Stimulated activated CD8-positive, alpha-beta memory T cell treated with anti-CD3 and anti-CD28 coated beads, Interleukin-4, amount 100 ng/mL, for 48 hours (primary cell): ENCODE measurements around the gene PEX5L.

Experiments
- DNase-seq: peaks from one replicate; pipeline ENCODE4 v3.0.0-alpha.2; 2020

The PEX5L gene

GRCh38 chr3:179955286-179955685 is 81.5 kb downstream of the PEX5L start:
- no peak for DNase-seq

DNA sequence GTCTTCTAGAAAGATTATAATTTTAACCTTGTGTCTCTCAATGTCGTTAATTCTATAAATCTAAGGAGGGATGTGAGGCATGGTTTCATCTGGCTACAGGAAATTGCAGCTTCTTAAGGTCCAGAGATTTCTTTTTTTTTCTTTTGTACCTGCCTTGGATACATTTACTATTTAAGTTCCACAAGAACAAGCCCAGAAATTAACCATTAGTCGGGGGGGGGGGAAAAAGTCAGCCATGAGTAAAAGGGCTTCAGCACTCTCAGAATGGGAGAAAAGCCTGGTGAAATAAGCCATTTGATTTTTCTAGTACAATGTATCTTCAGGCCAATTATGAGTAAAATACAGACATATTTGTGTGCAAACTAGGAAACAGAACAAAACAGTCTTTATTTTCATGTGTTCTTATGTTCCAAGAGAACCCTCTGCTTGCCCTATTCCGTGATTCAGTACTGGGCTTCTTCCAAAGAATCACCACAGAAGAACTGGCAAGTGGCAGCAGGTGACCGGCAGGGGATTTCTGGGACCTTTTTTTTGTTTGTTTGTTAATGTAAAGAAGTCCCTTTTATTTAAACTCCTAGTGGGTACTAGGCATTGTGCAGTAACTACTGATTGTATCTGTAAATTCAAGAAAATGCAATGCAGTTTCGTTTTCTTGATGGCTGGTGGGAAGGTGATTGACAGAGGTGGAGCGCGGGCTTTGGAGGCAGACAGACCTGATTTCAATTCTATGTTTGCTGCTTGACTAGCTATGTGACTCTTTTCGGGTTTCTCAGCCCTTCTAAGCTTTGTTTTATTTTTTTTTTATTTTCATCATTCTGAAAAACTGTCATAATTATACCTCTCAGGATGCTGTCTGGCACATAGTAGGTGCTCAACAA is 82.5 kb downstream of the PEX5L start:
- no peak for DNase-seq

DNA sequence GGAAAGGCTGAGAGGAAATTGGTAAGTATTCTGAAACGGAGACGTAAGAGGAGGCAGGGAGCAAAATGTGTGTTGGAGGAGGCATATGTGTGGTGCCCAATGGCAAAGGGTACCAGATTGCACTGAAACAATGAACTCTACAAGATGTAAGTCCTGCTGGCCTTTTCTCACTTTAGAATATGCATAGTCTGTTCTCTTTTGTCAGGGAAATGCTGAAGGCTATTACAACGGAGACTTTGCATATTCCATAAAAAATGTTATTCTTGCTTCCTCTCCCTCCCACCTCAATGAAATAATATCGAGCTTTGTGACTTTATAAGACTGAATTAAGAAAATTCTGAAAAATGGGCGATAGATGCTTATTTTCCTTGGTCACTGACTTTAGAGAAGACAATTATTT is 85.9 kb downstream of the PEX5L start:
- no peak for DNase-seq

DNA sequence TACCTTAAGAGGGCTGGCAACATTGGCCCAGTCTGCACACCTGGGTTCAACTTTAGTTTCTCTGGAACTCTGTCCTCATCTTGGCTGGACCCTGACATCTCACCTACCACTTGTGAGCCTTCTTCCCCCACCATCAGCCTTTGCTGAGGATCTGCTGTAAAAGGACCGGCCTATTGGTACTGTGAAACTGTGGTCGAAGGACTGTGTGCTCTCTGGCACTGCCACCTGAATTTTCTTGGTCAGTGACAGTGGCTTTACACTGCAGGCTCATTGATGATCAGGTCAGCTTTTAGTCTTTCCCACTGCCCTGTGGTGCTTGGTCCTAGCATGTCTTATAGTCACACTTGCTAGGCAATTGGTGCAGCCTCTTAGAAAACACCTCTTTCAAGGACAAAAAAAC is 86.9 kb downstream of the PEX5L start:
- DNase-seq = no peak

- no peak for DNase-seq
Measured at GRCh38 chr3:179949412-179949811, 87.3 kb downstream of the PEX5L start.

- no peak for DNase-seq
Measured at GRCh38 chr3:179948740-179949139, 88.0 kb downstream of the PEX5L start.

DNA sequence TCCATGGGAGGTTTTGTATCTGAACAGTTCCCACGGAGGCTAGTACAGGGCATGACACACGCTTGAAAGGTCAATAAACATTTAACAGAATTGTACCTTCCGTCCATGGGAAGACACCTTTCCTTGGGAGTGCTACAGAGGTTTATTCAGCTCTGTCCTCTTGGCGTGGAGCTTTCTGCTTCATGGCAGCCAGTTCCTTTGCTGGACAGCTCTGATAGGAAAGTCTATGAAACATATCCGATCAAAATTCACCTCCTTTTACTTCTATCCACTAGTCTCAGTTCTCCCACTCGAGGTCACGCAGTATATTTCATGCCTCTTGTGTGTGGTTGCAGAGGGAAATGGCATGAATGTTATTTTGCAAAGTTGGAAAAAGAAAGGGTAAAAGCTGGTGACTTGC is 91.2 kb downstream of the PEX5L start:
- no peak for DNase-seq

DNA sequence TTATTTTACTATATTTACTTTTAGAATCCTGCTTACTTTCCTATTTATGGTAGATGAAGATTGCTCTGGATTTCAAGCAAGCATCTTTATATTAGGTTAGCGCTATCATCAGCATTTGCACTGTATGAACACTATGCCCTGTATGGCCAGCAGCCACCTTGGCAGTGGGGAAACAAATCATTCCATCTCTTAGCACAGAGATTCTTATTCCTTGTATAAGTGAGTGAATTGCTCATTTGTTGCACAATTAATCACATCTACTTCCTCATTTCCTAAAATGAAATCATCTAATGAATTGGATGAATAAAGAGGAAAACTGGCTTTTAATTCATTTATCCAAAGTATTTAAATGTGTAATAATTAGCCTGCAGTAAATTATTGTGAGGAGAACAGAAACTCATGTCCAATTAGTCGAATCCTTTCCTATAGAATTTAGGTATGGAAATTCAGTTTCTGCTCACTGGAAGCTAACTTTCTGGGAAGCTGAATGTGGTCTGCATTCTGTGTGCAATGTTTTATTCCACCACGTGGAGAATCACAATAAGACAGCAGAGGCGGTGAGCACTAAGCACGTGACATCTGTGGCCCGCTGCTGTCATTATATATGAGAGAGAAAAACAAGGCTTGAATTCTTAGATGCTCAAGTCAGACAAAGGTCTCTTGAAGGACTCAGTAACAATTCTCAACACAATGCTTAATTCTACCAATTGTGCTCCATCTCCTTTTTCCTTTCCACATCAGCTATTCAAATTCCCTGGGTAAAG is 93.4 kb downstream of the PEX5L start:
- no peak for DNase-seq

GRCh38 chr3:179942553-179943075 is 94.1 kb downstream of the PEX5L start:
- DNase-seq = no peak

GRCh38 chr3:179935710-179936109 is 101.0 kb downstream of the PEX5L start:
- DNase-seq = no peak

GRCh38 chr3:179933914-179934313 is 102.8 kb downstream of the PEX5L start:
- no peak for DNase-seq

DNA sequence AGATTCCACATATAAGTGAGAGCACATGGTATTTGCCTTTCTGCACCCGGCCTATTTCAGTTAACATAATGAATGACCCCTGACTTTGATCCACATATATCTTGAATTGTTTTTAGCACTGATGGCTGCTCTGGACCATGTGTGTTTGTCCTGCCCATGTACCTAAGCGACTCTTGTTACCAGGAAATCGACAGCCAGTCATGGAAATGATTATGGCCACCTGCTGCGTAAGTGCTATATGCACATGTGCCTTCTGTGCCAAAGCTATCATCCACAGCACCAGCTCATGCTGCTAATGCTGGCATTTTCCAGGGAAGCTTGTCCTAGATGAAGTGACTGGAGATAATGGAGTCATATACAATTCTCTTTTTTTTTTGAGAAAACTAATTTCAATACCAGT is 103.7 kb downstream of the PEX5L start:
- DNase-seq = no peak

- no peak for DNase-seq
Measured at GRCh38 chr3:179932674-179933073, 104.1 kb downstream of the PEX5L start.

DNA sequence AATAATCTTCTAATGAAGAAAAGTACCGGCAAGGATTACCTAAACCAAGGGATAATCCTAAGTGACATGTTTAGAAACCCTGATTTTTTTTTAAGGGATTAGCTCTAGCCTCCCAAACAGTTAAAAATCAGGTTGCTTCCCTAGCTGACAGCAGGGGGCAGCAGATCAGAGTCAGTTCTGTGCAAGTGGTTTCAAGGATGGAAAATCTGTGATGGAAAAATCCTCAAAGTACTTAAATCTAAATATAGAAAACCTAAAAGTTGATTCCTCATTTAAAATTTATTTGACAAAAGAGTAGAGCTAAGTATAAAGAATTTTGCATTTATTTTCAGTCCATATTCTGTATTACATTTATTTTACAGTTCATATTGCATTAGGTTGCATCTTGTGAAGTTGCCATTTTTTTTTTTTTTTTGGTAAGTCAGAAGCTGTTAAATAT is 107.6 kb downstream of the PEX5L start:
- DNase-seq = peak; percentile 61

- no peak for DNase-seq
Measured at GRCh38 chr3:179927191-179927590, 109.5 kb downstream of the PEX5L start.

DNA sequence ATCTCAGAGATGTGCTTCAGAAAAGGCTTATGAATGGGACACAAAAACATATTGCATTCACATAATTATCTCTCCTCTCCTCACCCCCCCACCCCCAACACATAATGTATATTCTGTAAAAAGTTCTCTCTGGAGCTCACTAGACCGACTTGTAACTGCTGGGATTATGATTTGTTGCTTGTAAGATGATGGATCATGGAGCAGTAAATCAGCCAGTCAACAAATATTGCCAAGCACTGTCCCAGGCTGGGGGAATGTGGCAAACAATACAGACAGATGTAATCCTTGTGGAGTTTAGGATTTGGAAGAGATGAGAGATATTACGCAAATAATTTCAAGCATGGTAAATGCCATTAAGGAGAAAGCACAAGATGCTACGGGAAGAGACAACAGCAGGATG is 114.8 kb downstream of the PEX5L start:
- no peak for DNase-seq

DNA sequence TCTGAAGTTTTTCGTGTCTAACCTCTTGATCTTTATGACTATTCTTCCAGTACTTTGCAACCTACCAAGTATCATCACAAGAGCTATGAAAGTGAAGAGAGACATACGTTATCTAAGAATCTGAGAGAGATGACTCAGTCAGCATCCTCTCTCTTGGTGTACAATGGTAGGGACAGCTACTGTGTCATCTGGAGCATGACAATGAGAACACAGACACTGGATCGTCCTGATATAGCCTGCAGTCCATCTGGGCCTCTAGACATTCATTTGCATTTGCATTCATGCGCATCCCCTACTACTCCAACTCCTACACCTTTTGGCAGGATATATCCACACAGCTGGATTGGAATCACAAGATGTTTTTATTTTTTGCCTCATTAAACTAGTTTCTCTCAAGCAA is 115.2 kb downstream of the PEX5L start:
- no peak for DNase-seq

DNA sequence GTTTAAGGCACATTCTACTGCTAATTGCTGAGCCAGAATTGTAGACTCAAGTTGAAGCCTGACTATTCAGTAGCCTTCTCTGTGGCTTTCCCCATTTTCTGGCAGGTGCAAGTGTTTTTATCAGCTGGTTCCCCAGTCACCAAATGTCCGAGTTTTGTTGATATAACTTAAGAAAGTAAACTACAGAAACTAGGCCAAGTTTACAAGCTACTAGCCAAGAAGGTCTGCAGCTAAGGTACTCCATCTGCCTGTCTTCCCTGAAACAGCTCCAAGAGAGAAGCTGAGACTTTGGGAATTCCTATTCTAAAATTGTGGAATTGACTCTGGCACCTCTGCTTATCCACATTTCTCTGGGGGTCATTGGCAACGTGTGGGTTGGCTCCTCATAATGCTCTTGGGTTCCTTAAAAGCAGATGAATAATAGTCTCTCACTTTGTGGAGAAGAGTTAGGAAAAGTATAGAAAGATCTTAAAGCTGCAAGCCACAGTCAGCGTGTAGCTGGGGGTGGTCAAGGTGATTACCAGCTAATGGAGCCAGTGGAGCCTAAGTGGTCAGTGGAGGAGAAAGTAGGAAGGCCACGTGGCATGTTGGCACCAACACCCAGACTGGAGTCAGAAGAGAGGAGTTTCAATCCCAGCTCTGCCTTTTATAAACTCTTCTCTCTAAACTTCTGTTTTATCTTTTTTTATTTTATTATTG is 128.8 kb downstream of the PEX5L start:
- no peak for DNase-seq

GRCh38 chr3:179902061-179902460 is 134.7 kb downstream of the PEX5L start:
- no peak for DNase-seq

DNA sequence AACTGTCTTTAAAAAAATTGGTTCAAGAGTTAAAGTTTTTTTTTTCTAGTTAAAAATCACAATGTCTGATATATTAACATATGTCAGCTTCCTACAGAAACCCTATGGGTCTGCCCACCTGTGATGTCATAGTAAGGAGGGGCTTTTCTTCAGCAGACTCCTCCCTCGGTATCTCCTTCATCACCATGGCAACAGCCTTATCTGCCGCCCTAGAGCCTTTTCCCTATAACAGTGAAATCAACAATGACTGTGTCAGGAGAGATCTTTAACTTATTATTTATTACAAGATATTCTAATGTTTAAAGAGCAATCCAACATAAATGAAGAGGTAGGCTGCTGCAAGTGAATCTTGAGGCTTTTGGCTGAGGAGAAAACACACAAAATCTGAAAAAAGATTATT is 138.7 kb downstream of the PEX5L start:
- peak; percentile 26 for DNase-seq

DNA sequence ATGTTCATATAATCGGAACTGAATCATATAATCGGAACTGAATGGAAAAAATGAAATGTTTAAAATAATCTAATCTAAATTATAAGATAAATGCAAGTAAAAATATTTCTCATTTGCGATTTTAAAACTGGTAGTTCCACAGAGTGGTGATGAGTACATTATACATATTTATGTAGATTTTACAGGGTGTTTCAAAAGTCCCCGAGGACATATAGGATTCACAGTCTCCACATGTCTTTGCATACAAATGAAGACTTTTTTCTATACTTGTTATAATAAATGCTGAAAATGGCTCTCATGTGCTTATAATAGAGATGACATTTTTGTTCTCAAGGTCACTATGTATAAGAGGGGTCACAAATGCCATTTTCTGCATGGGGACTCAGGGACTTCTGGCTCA is 139.5 kb downstream of the PEX5L start:
- no peak for DNase-seq

DNA sequence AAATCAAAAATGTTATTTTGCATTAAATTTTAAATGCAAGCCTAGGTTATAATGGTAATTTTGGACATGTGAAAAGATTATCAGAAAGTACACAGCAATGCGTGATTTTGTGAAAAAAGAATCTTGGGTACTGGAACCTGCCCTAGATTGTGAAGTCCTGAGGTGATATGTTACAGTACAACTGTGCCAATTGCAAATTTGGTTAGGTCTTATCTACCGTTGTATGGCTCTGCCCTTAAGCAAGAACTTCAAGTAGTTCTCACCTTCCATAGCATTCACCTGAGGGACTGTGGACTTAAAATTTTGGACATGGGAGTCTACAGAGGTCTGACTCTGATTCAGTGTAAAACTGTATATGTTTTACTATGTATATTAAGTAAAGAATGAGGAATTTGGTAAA is 140.2 kb downstream of the PEX5L start:
- DNase-seq = no peak

GRCh38 chr3:179895330-179895729 is 141.4 kb downstream of the PEX5L start:
- no peak for DNase-seq
